ENCODE measurements around the gene NFIA.

The NFIA gene

DNA sequence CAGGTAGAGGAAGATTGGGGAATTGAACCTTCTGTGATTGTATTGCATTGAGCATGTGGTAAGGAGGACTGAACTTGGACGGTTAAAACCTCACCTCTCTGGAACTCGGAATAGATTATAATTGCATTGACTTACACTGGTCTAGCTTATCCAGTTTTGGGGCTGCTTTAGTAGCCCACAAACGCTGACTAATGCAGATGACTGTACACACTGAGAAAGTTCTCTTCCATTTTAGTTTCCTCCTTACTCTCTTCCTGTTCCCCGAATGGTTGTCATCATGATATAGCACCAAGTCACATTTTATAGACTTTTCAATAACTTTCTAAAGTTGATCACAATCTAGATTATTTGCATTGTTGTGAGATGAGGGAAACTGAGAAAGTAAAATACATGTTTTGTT is 78.2 kb downstream of the NFIA start:
- no peak for DNase-seq

DNA sequence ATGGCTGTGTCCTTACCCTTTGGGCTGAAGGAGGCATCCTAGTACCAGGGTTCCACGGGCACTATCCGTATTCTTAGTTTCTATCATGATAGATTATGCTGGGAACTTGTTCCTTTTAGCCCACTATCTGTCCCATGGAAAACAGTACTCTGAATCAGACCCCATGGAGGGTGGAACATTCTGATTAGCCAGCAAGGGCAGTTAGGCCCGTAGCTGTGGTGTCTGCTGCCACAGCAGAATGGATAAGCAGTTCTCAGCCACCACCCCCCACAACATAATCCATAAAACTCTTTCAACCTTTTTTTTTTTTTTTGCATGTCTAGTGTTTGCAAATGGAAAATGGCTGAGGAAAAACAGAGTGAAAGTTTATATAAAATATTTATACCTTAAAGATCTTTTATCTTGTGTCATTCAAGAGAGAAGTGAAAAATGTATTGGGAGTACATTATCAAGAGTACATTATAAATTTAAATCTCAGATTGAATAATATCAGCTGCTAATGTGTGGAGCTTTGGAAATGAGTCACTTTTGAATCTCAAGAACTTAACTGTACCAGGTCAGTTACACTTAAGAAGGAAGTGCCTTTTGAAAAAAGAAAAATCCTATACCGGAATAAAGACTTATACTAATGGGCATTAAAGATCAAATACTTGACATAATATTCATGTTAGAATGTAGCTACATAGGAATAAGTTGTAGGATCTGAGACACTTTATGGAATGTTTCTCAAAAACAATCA is 80.3 kb downstream of the NFIA start:
- DNase-seq, result no peak

DNA sequence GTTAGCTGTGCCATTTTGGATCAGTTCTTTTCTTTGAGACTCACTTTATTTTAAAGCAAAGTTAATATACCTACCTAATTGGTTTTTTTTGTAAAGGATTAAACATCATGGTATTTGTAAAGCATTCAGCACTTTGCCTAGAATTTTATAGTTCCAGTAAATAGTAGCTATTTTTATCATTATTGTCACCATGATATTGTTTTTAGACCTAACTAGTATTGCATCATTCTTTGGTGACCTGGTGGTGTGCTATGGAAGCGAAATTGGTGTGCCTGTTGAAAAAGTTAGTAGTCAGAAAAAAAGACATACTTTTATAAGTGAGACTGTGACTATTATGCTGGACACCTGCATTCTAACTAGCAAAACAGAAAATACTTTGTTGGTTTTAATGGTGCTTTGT is 81.0 kb downstream of the NFIA start:
- DNase-seq, result no peak

DNA sequence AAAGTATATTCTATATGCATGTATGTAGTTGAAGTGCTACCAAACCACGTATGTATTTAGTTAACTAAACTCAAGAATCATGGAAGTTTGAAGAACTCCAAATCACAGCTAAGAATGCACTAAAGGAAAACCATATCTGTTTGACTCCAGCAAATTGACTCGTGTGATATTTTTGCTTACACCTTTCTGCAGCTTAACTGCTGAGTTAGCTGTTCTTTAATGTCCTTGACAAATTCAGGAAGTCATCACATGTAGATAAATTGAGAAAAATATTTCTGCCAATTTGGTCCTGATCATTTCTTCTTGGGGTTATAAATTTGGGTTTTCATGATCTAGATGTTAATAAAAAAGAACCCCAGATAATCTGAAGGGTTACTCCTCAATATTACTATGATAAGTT is 83.0 kb downstream of the NFIA start:
- DNase-seq, result no peak

DNA sequence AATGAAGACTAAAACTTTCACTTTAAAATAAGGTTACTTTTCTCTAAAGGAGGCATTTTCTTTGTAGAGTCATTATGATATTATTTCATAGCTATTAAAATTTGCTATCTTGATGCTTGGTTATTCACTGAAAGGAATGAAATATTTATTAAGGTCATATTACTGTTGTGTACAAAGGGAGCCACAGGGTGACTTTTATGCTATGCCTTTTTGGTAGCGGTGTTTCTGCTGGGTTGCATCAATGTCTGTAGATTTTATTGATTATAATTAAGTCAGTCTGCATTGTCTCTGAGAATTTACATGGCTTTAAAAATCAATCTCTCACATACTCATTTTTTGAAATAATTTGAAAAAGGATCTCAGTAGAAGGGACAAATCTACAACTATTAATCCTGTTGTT is 84.9 kb downstream of the NFIA start:
- DNase-seq, result no peak

GRCh38 chr1:61169045-61169444 is 86.7 kb downstream of the NFIA start:
- DNase-seq, result no peak

DNA sequence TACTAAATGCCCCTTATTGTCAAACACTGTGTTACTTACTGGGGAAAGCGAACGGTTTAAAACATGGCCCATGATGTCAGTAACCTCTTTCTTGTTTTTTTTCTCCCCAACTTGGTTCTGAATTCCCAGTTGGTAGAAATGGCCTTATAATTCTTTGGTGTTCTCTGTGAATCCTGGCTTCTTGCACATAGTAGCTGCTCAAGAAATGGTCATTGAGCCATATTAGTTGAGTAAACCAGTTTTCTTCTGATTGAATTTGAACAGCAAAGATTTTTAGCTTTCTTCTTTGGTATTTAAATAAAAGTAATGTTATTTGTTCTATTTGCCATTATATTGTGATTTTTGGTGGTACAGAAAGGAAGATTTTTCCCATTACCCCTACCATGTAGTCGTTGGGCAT is 87.3 kb downstream of the NFIA start:
- no peak for DNase-seq

- DNase-seq, result no peak
These were observed 88.2 kb downstream of the NFIA start for GRCh38 chr1:61170328-61171238.

DNA sequence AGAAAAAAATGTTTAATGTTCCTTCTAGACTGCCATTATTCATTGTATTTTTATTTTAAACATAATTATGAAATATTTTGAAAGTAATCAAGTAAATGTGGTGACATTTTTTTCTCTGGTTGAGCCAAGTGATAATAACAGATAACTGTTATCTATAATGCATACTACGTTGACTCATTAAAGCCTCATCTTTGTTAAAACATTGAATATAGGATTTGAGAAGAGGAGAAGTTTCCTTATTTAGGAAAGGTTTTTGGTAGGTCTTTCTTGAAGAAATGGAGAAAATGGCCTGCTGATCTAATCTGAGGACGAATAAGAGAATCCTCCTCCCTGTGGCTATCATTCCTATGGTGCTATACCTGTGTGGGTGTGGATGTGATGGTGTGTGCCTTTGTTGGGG is 89.0 kb downstream of the NFIA start:
- DNase-seq, result no peak

DNA sequence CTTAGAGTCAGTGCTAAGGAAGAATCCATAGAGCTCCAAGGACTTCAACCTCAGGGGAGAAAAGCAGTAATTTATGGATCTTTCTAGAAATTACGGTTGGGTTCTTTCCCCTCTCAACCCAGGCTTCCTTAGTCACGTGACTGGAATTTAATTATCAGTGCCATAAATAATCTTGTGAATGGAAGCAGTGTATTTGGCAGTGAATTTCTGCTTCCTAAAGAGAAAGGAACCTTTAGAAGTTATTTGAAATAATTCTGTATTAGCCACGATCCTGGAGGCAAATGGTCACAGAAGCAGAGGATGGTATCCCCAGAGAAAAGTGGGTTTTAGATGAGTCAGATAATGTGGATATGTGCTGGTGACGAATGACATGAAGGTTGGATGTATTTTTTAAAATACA is 89.6 kb downstream of the NFIA start:
- no peak for DNase-seq

DNA sequence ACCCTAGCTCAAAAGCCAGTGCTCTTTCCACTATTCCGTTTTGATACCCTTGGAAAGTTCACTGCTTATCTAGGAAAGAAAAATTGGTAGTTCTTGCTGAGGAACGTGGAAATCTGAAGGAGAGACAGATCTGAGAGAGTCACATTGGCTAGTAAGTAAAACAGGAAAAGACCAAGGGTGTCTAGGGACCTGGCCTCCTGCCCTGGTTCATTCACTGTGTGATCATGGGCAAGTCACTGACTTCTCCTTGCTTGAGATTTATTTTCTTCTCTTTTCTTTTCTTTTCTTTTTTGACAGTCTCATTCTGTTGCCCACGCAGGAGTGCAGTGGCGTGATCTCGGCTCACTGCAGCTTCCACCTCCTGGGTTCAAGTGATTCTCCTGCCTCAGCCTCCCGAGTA is 90.8 kb downstream of the NFIA start:
- DNase-seq, result no peak

DNA sequence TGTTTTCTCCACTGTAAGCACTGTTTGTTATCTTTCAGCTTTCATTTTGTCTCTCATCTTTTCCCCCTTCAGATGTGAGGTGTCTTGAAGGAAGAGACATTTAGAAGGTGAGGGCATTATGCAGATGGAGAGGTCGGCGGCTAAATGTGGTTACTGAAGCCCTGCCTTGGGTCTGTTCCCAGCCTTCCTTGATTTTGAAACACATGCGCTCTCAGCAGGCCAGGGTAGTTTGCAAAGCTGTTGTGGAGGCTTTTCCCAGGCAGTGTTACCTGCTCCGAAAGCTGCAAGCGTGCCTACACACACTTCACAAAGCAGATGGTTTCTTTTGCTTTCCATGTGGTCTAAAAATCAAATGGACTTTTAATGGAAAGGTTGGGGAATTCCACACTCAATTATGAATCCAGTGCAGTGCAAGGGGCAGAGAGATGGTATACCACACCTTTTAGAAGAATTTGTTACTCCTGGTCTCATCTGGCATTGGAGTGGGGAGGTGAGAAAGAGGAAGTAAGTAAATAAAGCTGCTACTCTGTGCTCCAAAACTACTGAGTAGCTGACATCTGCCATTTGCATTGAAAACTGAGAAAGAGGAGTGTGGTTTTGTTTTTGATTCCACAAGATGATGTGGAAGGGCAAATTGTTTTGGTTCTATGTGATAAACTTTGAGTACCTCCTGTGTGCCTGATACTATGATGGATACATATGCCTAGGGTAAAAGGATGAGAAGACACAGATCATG is 91.9 kb downstream of the NFIA start:
- DNase-seq, result no peak

DNA sequence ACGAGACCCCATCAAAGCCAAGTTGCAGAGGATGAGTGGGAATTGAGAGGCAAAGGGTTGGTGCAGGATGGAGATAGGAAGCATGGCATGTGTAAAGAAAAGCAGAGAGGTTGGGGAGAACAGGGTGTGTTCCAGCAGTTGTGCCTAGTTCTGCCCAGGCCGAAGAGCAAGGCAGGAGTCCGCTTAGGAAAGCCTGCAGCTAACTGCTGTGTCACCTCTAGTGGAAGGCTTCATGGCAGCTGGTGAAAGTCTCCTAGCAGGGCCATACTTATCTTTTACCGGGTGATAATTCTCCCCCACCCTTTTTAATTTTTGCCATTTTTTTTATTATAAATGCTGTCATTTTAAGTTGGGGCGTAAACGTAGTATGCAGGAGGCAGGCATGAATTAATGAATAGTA is 93.6 kb downstream of the NFIA start:
- no peak for DNase-seq

DNA sequence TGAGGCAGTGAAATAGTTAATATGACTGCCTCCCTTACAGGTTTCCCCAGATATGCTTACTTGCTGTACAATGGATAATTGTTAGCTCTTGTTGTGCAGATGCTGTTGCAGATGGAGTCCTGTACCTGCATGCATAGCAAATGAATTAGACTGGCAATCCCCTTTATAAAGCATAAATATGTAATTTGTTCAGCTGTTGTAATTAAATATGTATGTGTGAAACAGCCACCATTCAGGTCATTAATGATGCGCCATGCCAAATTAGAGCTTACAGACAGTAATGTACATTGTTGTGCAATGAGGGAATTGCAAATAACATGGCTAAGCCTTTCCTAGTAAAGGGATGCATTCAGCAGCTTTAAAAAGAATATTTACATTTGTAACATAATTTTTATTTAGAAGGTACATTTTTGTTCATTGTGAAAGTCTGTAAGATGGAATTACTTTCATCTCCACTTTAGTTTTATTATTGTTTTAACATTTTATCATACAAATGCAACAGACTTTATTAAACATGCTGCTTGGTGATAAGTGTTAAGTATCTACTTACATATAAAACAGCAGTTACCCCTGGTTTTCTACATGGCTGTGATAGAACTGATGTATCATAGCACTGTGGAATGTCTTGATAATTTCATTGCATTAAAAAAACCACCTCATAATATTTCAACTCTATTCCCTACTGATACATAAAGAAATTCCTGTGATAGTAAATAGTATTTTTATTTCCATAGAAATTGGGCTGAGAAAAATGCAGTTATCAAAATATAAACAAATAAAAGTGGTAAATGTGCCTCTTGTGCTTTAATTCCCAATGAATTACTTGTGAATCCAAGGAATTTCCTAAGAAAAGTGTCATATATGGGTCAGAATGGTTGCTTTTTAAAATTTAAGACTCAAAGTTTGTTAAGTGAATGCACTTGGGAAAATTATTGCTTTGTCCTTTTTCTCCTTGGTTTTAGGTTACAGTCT is 99.0 kb downstream of the NFIA start:
- DNase-seq, result no peak

GRCh38 chr1:61182049-61182448 is 99.7 kb downstream of the NFIA start:
- no peak for DNase-seq

GRCh38 chr1:61182480-61182879 is 100.1 kb downstream of the NFIA start:
- no peak for DNase-seq

DNA sequence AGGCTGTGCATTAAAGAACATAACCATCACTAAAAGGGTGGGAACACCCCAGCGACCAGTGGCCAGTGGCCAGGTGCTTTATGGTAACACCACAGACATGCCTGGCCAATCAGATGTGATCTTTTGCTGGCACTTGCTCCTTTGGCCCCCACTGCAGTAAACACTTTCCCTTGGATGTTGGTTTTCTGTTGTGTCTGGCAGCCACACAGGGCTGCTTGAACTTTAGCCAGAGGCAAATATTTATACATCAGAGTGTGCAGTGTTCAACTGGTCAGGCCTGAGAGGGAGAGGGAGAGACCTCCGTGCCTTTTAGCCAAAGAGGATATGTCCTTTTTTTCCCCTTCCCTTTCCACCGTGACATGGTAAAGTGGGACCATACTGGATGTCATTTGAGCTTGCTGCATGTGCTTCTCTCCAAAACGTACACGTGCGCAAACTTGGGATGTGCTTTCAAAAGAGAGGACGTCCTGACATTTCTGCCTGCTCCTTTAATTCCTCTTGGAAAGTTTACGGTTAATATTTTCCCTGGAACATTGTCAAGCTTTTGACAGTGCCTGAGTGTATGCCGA is 101.2 kb downstream of the NFIA start:
- no peak for DNase-seq

- no peak for DNase-seq
These were observed 101.8 kb downstream of the NFIA start for GRCh38 chr1:61184040-61184713.

GRCh38 chr1:61184714-61185106 is 102.3 kb downstream of the NFIA start:
- no peak for DNase-seq

GRCh38 chr1:61186753-61187152 is 104.4 kb downstream of the NFIA start:
- DNase-seq, result no peak

GRCh38 chr1:61187352-61188086 is 105.2 kb downstream of the NFIA start:
- DNase-seq, result no peak

All from activated gamma-delta T cell treated with Interleukin-2 at 50 U/mL for 16 hours (primary cell).